Endothelial cell of umbilical vein (primary cell): ENCODE data around the gene FARP1. TPM values are rescaled to one million over a fixed set of nuclear protein-coding genes. Genes with fewer than 3 reads are reported as not detected.

Source experiments
- BruUV-seq: library from RNA; stranded (reverse); fragments of 400-500 nt; replicated peaks from 2 replicates; lab custom pipeline; 2021; lab: Mats Ljungman, UMichigan
- CTCF ChIA-PET: fragments of 300-600, 350-600 bp; sonication (Branson Sonifier 250); formaldehyde crosslinking; loops from one replicate; lab custom pipeline; 2021; ENCODE audit warnings: antibody characterized with exemption, inconsistent platforms; lab: Charles Lee
- POLR2A ChIA-PET: fragments of 300-600, 350-600 bp; sonication (Branson Sonifier 250); formaldehyde crosslinking; loops from one replicate; lab custom pipeline; 2021; ENCODE audit warnings: antibody characterized with exemption, inconsistent platforms; lab: Charles Lee
- DNase-seq: peaks from one replicate; pipeline ENCODE4 v3.0.0-alpha.2; 2011; ENCODE audit warnings: low read depth, low spot score
- FAIRE-seq: peaks from 2 replicates; lab custom pipeline; 2011; peaks lifted over from hg19 to GRCh38; lab: Jason Lieb, UNC
- H2AFZ ChIP-seq: 2 replicates; pipeline ENCODE4 v1.6.0; 2012; ENCODE audit warnings: low read depth, low read length, control low read depth, inconsistent platforms
- H3K27ac ChIP-seq: 2 replicates; pipeline ENCODE4 v1.5.1; 2011; ENCODE audit warnings: low read depth, mild to moderate bottlenecking, control low read depth, low read length, moderate library complexity; ENCODE audit not compliant: insufficient read depth
- H3K27me3 ChIP-seq, 2 experiments: 2 replicates each; pipeline versions ENCODE4 v1.6.0 to v1.6.1; 2011; ENCODE audit warnings: low read length in 2 of 2, mixed read lengths in 1 of 2; ENCODE audit not compliant: control insufficient read depth in 2 of 2, insufficient read depth in 2 of 2
- H3K36me3 ChIP-seq, 2 experiments: 2 replicates in 1 of 2; 3 replicates in 1 of 2; pipeline ENCODE4 v1.5.1; 2011; ENCODE audit warnings: low read length in 2 of 2, mild to moderate bottlenecking in 1 of 2, moderate library complexity in 1 of 2; ENCODE audit not compliant: control insufficient read depth in 2 of 2, insufficient read depth in 2 of 2; ENCODE audit errors: extremely low read depth in 1 of 2
- H3K4me1 ChIP-seq: 3 replicates; pipeline ENCODE4 v1.5.1; 2011; ENCODE audit warnings: mild to moderate bottlenecking, low read length; ENCODE audit not compliant: control insufficient read depth, insufficient read depth; ENCODE audit errors: extremely low read depth
- H3K4me2 ChIP-seq: 2 replicates; pipeline ENCODE4 v1.6.1; 2011; ENCODE audit warnings: low read length, control low read depth, mixed read lengths; ENCODE audit not compliant: insufficient read depth
- H3K4me3 ChIP-seq, 3 experiments: fragments of 200-600 bp in 1 of 3; sonication (generic), shearing (Covaris generic) in 1 of 3; replicated peaks in 1 of 3; 2 replicates each; pipeline ENCODE4 v1.5.1; 2011 to 2016; ENCODE audit warnings: control low read depth in 3 of 3, low read length in 3 of 3, mild to moderate bottlenecking in 2 of 3, inconsistent platforms in 1 of 3, low read depth in 1 of 3, moderate library complexity in 1 of 3; ENCODE audit not compliant: insufficient read depth in 1 of 3
- H3K79me2 ChIP-seq: 2 replicates; pipeline ENCODE4 v1.6.0; 2012; ENCODE audit warnings: low read length, inconsistent platforms; ENCODE audit not compliant: control insufficient read depth, insufficient read depth
- H3K9ac ChIP-seq: replicated peaks from 2 replicates; pipeline ENCODE3; 2011; ENCODE audit warnings: low read length, control low read depth; ENCODE audit not compliant: insufficient read depth; ENCODE audit errors: extremely low read depth
- H3K9me1 ChIP-seq: replicated peaks from 3 replicates; pipeline ENCODE4 v1.6.0; 2011; ENCODE audit warnings: mild to moderate bottlenecking, low read length; ENCODE audit not compliant: control insufficient read depth, insufficient read depth; ENCODE audit errors: extremely low read depth
- H3K9me3 ChIP-seq: replicated peaks from 2 replicates; pipeline ENCODE4 v1.5.1; 2012; ENCODE audit warnings: low read length, inconsistent platforms; ENCODE audit not compliant: control insufficient read depth, insufficient read depth
- H4K20me1 ChIP-seq: replicated peaks from 2 replicates; pipeline ENCODE3; 2011; ENCODE audit warnings: mild to moderate bottlenecking, low read length; ENCODE audit not compliant: control insufficient read depth, insufficient read depth; ENCODE audit errors: extremely low read depth
- CTCF ChIP-seq, 2 donors: IDR thresholded peaks; 1 replicate in 1 of 2; 2 replicates in 1 of 2; pipeline ENCODE4 v1.5.1; 2011; ENCODE audit warnings: low read length in 2 of 2, mild to moderate bottlenecking in 2 of 2, moderate library complexity in 2 of 2, control low read depth in 1 of 2, inconsistent platforms in 1 of 2, low read depth in 1 of 2; ENCODE audit not compliant: insufficient read depth in 1 of 2; ENCODE audit errors: extremely low read depth in 1 of 2
- EZH2 ChIP-seq: IDR thresholded peaks from 2 replicates; pipeline ENCODE4 v1.6.1; 2012; ENCODE audit warnings: borderline replicate concordance, low read depth, mild to moderate bottlenecking, moderate library complexity, low read length, inconsistent platforms; ENCODE audit not compliant: severe bottlenecking
- FOS ChIP-seq: IDR thresholded peaks from 2 replicates; pipeline ENCODE4 v1.6.1; 2011; ENCODE audit warnings: mild to moderate bottlenecking, low read length, moderate library complexity, borderline replicate concordance; ENCODE audit not compliant: insufficient read depth
- GATA2 ChIP-seq: IDR thresholded peaks from 2 replicates; pipeline ENCODE4 v1.7.0; 2011; ENCODE audit warnings: low read depth, mild to moderate bottlenecking, moderate library complexity, mixed read lengths, low read length; ENCODE audit not compliant: insufficient read length, insufficient read depth
- JUN ChIP-seq: IDR thresholded peaks from 2 replicates; pipeline ENCODE4 v1.6.1; 2011; ENCODE audit warnings: borderline replicate concordance, low read depth; ENCODE audit not compliant: insufficient read length, insufficient read depth
- MAX ChIP-seq: IDR thresholded peaks from 2 replicates; pipeline ENCODE4 v1.6.1; 2011; ENCODE audit not compliant: insufficient read depth, insufficient read length
- MYC ChIP-seq: IDR thresholded peaks from one replicate; pipeline ENCODE4 v1.6.1; 2011; ENCODE audit warnings: mild to moderate bottlenecking, low read depth, low read length
- POLR2A ChIP-seq: IDR thresholded peaks from 2 replicates; pipeline ENCODE4 v1.6.1; 2012; ENCODE audit warnings: low read depth, mild to moderate bottlenecking, control low read depth, low read length
- POLR2AphosphoS5 ChIP-seq: IDR thresholded peaks from 2 replicates; pipeline ENCODE4 v1.6.1; 2012; ENCODE audit warnings: low read depth, mild to moderate bottlenecking, control low read depth, low read length, moderate library complexity; ENCODE audit not compliant: insufficient read depth
- dilution Hi-C: fragments of 300-500 bp; cut with MboI; formaldehyde crosslinking; loops from one replicate; pipeline ENCODE4 v1.15.0; 2019; ENCODE audit warnings: low sequenced_read_pairs; ENCODE audit not compliant: extremely low pct_ligation_motif_present
- intact Hi-C: fragments of 100-400 bp; cut with micrococcal nuclease; formaldehyde crosslinking; loops from one replicate; pipeline ENCODE4 v1.10.0; 2022
- polyA plus RNA-seq, 4 experiments: library from polyadenylated mRNA; depleted of rRNA in 3 of 4; stranded (reverse) in 3 of 4; unstranded in 1 of 4; fragments of >200 nt; gene quantifications; 2 replicates each; pipeline versions ENCODE4 v1.2.1 to v1.2.3, GENCODE V29; 2011 to 2012; ENCODE audit warnings: missing spikeins in 1 of 4
- total RNA-seq: library from RNA; stranded (reverse); gene quantifications from 2 replicates; pipeline ENCODE4 v1.2.3, GENCODE V29; 2021

Gene FARP1
- total and polyA plus RNA-seq, 2 donors (not counting 3 experiments of a cell fraction or from before 2014, with no cell fraction given) = 19.0 to 77.7 TPM

- no peaks in the 10 kb centered on the region for H3K9me1 ChIP-seq
- H3K36me3 ChIP-seq = no peaks in the 10 kb centered on the region
- DNase-seq (no peak), FAIRE-seq (no peak)
- no peaks in the 10 kb centered on the region for H3K79me2 ChIP-seq
- intact Hi-C loops = no loop called here
- POLR2A ChIA-PET = no interaction called here
- H3K4me1 ChIP-seq = no peaks in the 10 kb centered on the region
- CTCF ChIA-PET = no interaction called here
- no peak overlapping the region for H2AFZ ChIP-seq
- no peak overlapping the region for H3K4me2 ChIP-seq
- dilution Hi-C loops = no loop called here
- no peaks in the 10 kb centered on the region for H3K9me3 ChIP-seq
- H3K4me3 ChIP-seq = no peak overlapping the region
- H3K27me3 ChIP-seq = no peaks in the 10 kb centered on the region
- H3K27ac ChIP-seq = no peak overlapping the region
- TF ChIP-seq EZH2 (no peak), FOS (no peak), POLR2AphosphoS5 (no peak), POLR2A (no peak), MAX (no peak), CTCF (IDR thresholded peaks at IDR 0.05; ENCODE audit: extremely low read depth in 1 of 2, insufficient read depth in 1 of 2, low read depth in 1 of 2, low read length in 2 of 2) (no peak), GATA2 (no peak), JUN (no peak), MYC (no peak)
- no peaks in the 10 kb centered on the region for H4K20me1 ChIP-seq
- no peak overlapping the region for H3K9ac ChIP-seq
- no TSS peak for BruUV-seq
Measured at GRCh38 chr13:98370261-98370660, 227.4 kb downstream of the FARP1 start.
